Left renal cortex interstitium (tissue), 4 donors: ENCODE data around the gene MID1. TPM values are rescaled to one million over a fixed set of nuclear protein-coding genes. Genes with fewer than 3 reads are reported as not detected.

Experiments
- DNase-seq, 4 donors: peaks; one replicate each; pipeline ENCODE4 v3.0.0-alpha.2; 2013; ENCODE audit warnings: low read depth in 4 of 4, low spot score in 2 of 4, missing footprints in 1 of 4
- polyA plus RNA-seq, 4 donors: library from polyadenylated mRNA; unstranded; fragments of 120-200 nt; gene quantifications; one replicate each; pipeline ENCODE4 v1.2.1, GENCODE V29; 2013; ENCODE audit not compliant: insufficient read length in 4 of 4

Gene MID1
- polyA plus RNA-seq, 4 donors, result 19.4 to 28.9 (median 25.5) TPM

GRCh38 chrX:10538831-10539230, 81.6 kb downstream of the MID1 start:
- DNase-seq, result no peak

GRCh38 chrX:10537308-10537707, 83.1 kb downstream of the MID1 start:
- no peak for DNase-seq

- DNase-seq, result no peak
Measured at GRCh38 chrX:10536744-10537143, 83.6 kb downstream of the MID1 start.

DNA sequence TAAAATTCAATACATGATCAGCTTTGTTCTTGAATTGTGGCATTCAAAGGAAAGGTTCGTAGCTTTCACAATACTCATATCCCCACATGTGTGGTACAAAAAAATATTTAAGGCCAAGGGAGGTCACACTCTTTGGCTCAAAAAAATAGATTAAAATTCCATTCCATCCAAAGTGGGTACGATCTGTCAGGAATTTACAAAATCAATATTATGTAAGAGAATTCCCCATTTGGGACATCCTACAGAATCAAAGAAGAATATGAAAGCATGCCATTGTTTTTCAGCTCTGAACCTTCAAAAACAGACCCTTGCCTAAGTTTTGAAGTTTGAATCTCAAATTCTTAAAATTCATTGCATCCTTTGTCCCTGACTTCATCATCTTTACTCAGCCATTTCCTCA, 85.8 kb downstream of the MID1 start:
- no peak for DNase-seq

DNA sequence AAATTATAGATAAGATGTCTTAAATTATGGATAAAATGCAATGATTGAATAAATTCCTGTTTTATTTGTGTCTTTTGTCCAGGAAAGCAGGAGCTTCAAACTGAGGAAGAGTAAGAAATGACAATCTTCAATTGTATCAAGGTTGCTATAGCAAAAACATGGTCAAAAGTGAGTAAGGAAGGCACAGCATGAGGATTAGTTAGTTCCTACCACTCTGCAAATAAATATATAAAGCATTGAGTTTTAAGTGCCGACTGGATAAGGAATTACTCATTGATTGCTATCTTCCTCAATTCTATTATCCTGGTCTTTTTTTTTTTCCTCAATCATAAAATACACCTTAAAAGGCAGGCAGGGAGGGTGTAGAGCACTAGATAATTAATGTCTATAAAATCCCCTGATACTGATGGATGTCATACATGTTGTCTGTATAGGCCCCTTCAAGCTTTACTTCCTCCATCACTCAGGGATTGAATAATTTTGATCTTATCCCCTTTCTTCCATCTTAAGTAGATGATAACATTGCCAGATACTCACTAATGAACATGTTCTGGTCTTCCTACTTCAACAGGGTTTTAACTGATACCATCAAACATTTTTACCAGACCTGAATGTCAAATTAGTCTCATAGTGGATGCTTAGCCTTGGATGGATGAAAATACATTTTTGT, 86.6 kb downstream of the MID1 start:
- no peak for DNase-seq

DNA sequence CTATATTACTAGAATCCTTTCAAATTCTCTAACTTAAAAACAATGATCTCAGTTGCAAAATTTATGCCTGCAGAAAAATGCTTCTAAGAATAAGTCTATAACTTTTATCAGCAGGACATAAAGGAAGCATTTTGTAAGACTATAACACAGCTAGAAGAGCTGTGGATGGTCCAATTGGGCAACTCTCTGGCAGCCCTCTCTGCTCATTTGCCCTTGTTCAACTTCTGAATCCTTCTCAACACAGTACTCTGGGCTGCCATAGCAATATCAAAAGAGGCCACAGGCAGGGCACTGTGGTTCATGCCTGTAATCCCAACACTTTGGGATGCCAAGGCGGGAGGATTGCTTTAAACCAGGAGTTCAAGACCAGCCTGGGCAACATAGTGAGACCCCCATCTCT, 88.5 kb downstream of the MID1 start:
- no peak for DNase-seq

- DNase-seq, result no peak
Measured at GRCh38 chrX:10529344-10529743, 91.0 kb downstream of the MID1 start.

- no peak for DNase-seq
Measured at GRCh38 chrX:10526451-10526850, 93.9 kb downstream of the MID1 start.

DNA sequence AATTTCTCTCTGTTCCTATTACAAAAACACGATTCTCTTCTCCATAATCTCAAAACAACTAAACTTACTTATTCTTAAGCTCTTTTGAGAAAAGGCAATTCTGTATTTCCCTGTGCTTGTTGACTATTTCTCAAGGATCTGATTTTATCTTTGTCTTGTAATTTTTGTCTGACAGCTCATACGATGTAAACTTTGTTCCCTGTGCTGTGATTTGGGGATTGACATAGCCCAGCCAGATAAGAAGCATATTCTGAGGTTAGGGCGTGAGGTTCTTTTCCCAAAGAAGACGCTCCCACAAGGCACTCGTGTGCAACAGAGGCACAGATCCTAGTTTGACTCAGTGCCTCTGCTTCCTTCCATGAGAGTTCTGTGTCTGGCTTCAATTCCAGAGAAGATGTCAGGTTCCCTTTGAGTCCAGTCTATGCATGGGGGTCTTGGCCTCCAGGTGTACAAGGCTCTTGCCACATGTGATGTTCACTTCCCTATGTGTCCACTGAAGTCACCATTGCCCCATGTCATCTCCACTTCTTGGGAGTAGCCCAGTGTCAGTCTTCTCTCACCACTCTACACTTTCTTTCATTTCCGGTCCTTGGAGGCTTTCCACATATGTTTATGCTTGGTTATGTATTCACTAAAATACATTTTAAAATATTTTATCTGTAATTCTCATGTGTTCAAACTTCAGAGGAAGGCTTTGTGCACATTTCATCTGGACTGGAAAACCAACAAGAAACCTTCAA, 94.8 kb downstream of the MID1 start:
- DNase-seq, result no peak

DNA sequence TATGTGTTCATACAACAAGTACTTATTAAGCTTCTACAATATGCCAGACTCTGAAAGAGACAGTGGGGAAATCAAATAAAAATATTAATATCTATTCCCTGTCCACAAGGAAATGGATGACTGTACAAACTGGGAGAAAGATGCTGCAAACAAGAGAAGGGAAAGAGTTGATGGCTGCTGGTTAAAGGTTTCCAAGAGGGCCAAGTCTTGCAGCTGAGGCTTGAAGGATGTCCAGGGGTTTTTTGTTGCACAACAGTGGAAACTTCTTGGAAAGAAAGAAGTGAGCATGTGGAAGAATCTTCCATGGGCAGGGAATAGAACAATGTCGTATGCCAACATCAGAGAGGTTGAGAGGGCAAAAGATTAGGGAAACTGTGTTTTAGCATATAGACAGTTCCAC, 95.8 kb downstream of the MID1 start:
- no peak for DNase-seq

- no peak for DNase-seq
Measured at GRCh38 chrX:10519761-10520160, 100.6 kb downstream of the MID1 start.

DNA sequence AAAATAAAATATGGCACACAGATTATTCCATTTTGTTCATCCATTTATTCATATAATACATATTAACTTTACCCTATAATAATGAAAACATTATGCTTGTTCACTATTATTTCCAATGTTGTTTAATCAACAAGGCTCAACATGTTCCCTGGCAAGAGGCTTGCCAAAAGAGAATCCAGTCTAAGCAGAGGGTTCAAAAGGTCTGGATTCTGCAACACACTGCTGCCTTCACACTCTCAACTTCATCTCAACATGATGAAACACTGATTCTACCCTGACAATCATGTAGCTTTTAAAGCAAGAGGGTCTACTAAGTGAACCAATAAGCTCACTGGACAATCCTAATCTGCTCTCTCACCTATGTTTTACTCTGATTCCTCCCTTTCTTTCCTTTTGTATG, 101.1 kb downstream of the MID1 start:
- no peak for DNase-seq

GRCh38 chrX:10518073-10518472, 102.3 kb downstream of the MID1 start:
- no peak for DNase-seq

GRCh38 chrX:10516781-10517322, 103.5 kb downstream of the MID1 start:
- DNase-seq, result no peak

- DNase-seq, result no peak
Measured at GRCh38 chrX:10514891-10515290, 105.5 kb downstream of the MID1 start.

DNA sequence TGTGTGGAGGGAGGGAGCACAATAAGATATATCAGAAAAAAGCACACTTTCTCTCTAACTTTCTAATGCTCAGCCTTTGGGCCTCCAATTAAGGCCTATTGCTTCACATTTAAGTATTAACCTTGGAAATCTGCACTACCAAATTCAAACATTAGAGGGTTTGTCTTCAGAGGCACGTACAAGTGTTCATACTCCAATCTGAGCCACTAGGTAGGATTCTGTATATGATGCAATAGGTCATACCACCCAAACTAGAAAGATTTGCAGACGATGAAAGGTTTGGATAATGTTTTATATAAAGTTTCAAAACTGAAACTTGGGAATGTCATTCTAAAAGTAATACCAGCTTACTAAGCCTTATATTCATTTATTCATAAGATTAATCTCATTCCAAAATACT, 106.4 kb downstream of the MID1 start:
- DNase-seq, result no peak

GRCh38 chrX:10512741-10513140, 107.6 kb downstream of the MID1 start:
- DNase-seq, result no peak

DNA sequence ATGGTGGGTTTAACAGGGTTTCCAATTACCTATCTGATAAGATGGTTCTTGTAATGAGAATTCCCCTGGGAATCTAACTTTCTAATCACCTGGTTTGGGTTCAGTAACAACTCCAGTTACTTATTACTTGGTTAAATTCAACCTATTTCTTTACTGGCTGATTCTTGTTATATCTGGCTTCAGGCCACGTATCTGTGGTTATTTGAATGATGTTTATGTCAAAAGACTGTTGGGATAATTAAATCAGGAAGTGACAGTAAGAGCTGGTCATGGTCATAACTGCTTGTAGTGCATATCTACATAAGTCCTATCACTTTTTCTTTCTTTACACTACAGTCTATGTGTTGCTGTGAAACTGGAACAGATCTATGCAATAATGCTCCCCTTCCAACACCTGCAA, 108.1 kb downstream of the MID1 start:
- DNase-seq, result no peak

- no peak for DNase-seq
Measured at GRCh38 chrX:10509397-10509796, 111.0 kb downstream of the MID1 start.

DNA sequence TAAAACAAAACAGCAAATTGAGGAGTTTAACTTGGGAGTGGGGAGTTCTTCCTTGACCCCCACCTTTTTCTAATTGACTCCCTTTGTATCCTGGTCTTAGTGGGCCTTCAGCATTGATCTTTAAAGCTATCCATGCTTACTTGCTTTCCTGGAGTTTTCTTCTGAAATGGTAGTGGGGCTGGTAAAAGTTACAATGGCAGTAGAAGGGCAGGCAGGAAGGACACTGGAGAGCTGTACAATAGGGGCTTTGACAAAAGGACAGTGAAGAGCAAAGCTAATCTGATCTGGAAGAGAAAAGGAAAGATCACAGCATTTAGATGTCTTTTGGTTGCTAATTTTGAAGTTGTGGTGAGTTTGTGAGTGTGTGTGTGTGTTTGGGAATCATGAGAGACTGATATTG, 111.5 kb downstream of the MID1 start:
- no peak for DNase-seq

DNA sequence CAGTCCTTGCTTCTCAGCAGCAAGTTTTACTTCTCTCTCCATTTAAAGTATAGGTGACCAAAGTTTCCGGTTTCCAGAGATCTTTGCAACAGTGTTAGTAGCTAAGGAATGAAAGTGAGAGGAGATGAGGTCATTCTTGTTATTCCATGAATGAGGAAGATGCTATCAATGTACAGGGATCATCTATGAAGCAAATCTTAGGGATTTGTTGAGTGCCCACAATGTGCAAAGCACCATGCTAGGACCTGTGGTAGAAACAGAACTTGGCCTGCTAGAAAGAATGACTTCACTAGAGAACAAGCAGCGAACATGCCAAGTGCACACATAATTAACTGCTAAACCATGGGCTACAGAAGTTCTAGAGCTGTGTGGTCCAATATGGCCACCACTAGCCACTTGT, 112.5 kb downstream of the MID1 start:
- DNase-seq, result no peak

- no peak for DNase-seq
Measured at GRCh38 chrX:10507181-10507580, 113.2 kb downstream of the MID1 start.
